Measurements from ENCODE around the gene VARS2. TPM values are rescaled to one million over a fixed set of nuclear protein-coding genes. Genes with fewer than 3 reads are reported as not detected.
"Not testable (repeated sequence)": the region's sequence is repeated elsewhere in the genome, so short reads cannot be mapped to it uniquely, and the experiment has no call there.

Gene VARS2
- total RNA-seq, 4 donors from 2014 or later = 13.1 to 64.7 (median 25.8) TPM

DNA sequence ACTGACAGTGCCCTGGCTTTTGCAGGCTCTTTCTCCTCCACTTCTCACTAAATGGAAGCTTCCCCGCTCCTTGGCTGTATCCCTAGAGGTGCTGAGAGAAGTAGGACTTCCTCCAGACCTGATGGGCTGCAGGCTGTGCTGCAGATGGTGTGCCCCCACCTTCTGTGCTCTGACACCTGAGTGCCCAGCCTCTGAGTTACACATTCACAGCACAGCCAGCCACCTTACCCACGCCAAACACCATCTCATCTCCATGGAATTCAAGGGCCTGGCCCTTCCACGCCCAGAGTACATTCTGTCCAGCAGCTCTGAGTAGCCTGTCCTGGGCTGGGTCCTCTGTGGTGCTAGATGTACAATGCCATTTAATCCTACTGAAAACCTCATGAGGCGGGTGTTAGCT lies 12.6 kb downstream of the VARS2 start:
- Histone ChIP-seq H3K36me3 (peaks cover 0 to 18% (median 6%) of the 10 kb centered on the region in 4 donors), H3K4me3 (no peak overlapping the region), H3K27ac (peak overlapping the region in 1 of 4 donors; percentile 4), H3K27me3 (no peaks in the 10 kb centered on the region), H3K9me3 (peaks cover 0 to 6% of the 10 kb centered on the region in 2 donors), H3K4me1 (no peaks in the 10 kb centered on the region)
- 75 to 100% methylated on average over 1 to 4 of the region's 4 CpGs for WGBS, 2 donors (ENCODE audit: low coverage in 1 of 2)
- intact Hi-C loops (cut with DNase I; ENCODE audit: low total_unique reads) (no loop called here), in situ Hi-C loops (cut with MboI; ENCODE audit: low pct_ligation_motif_present in 1 of 4, low pct_unique_long_range_greater_than_20kb in 1 of 4, low sequenced_read_pairs in 3 of 4) (loop anchor here in 1 of 4 donors (25.0 kb wide), 1 partner anchor 136 kb away; no protein-coding TSS in a partner anchor)
- TF ChIP-seq POLR2A (IDR thresholded peaks at IDR 0.05) (peak; percentile 9), POLR2AphosphoS5 (IDR thresholded peaks at IDR 0.05) (no peak)
- DNase-seq = peak; percentile 42

DNA sequence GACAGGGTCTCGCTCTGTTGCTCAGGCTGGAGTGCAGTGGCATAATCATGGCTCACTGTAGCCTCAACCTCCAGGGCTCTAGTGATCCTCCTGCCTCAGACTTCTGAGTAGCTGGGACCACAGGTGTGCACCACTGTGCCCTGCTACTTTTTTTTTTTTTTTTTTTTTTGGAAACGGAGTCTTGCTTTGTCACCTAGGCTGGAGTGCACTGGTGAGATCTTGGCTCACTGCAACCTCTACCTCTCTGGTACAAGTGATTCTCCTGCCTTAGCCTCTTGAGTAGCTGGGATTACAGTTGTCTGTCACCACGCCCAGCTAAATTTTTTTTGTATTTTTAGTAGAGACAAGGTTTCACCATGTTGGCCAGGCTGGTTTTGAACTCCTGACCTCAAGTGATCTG lies 13.0 kb downstream of the VARS2 start:
- H3K4me1 ChIP-seq; intact Hi-C loops (cut with DNase I; ENCODE audit: low total_unique reads); H3K4me3 ChIP-seq; DNase-seq; H3K27me3 ChIP-seq; H3K9me3 ChIP-seq; H3K27ac ChIP-seq: not testable (repeated sequence)
- WGBS, 2 donors (ENCODE audit: low coverage in 1 of 2) = 93% methylated on average over 3 of the region's 3 CpGs
- H3K36me3 ChIP-seq = peaks cover 0 to 14% (median 6%) of the 10 kb centered on the region in 4 donors
- in situ Hi-C loops (cut with MboI; ENCODE audit: low pct_ligation_motif_present in 1 of 4, low pct_unique_long_range_greater_than_20kb in 1 of 4, low sequenced_read_pairs in 3 of 4) = loop anchor here in 1 of 4 donors (25.0 kb wide), 1 partner anchor 135 kb away; no protein-coding TSS in a partner anchor

DNA sequence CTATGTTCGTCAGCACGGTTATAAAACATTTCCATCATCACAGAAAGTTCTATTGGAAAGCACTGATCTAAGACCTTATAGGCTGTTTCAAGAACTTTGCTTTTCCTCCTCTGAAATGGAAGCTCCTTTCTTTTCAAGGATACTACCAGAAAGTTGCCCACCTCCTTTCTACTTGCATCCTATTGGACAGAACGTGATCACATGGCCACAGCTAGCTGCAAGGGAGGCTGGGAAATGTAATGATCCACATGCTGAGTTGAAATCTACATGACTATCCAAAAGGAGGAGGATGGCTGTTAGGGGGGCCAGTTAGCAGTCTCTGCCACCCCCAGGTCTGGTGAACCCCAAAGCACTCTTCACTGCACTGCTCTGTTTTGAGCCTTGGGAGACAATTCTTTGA lies 14.6 kb downstream of the VARS2 start:
- Histone ChIP-seq H3K27me3 (no peaks in the 10 kb centered on the region), H3K4me3 (no peak overlapping the region), H3K36me3 (peaks cover 0 to 7% (median 0%) of the 10 kb centered on the region in 4 donors), H3K27ac (no peak overlapping the region), H3K4me1 (no peaks in the 10 kb centered on the region), H3K9me3 (peaks cover 0 to 6% of the 10 kb centered on the region in 2 donors)
- no peak for DNase-seq
- 97 to 100% methylated on average over 3 of the region's 3 CpGs for WGBS, 2 donors (ENCODE audit: low coverage in 1 of 2)
- intact Hi-C loops (cut with DNase I; ENCODE audit: low total_unique reads) = no loop called here
- no peak for TF ChIP-seq POLR2AphosphoS5 (IDR thresholded peaks at IDR 0.05)
- no peak for TF ChIP-seq POLR2A (IDR thresholded peaks at IDR 0.05)
- TF ChIP-seq EP300 (IDR thresholded peaks at IDR 0.05; ENCODE audit: low read depth) = no peak
- TF ChIP-seq, protein P1, sequence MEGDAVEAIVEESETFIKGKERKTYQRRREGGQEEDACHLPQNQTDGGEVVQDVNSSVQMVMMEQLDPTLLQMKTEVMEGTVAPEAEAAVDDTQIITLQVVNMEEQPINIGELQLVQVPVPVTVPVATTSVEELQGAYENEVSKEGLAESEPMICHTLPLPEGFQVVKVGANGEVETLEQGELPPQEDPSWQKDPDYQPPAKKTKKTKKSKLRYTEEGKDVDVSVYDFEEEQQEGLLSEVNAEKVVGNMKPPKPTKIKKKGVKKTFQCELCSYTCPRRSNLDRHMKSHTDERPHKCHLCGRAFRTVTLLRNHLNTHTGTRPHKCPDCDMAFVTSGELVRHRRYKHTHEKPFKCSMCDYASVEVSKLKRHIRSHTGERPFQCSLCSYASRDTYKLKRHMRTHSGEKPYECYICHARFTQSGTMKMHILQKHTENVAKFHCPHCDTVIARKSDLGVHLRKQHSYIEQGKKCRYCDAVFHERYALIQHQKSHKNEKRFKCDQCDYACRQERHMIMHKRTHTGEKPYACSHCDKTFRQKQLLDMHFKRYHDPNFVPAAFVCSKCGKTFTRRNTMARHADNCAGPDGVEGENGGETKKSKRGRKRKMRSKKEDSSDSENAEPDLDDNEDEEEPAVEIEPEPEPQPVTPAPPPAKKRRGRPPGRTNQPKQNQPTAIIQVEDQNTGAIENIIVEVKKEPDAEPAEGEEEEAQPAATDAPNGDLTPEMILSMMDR (IDR thresholded peaks at IDR 0.05) = no peak
- in situ Hi-C loops (cut with MboI; ENCODE audit: low pct_ligation_motif_present in 1 of 4, low pct_unique_long_range_greater_than_20kb in 1 of 4, low sequenced_read_pairs in 3 of 4) = loop anchor here in 1 of 4 donors (25.0 kb wide), 1 partner anchor 134 kb away; no protein-coding TSS in a partner anchor

DNA sequence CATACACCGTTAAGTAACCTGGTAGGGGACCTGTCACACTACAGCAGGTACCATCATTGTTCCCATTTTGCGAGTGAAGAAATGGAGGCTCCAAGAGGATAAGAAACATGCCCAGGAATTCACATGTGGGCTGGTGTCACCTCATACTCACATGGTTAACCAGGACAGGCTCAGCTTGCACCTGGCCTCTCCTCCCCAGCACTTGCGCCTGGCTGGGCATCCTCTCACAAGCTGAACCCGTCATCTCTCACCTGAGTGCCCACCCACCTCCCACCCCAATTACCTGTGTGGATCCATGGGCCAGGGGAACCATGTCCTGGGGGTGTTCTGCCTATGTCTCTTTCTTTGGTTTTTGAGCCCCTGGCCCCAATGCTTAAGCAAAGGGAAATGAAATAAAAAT lies 16.5 kb downstream of the VARS2 start:
- in situ Hi-C loops (cut with MboI; ENCODE audit: low pct_ligation_motif_present in 1 of 4, low pct_unique_long_range_greater_than_20kb in 1 of 4, low sequenced_read_pairs in 3 of 4) (loop anchor here in 2 of 4 donors (10.0 to 25.0 kb wide), 2 partner anchors 114 to 132 kb away; no protein-coding TSS in a partner anchor), intact Hi-C loops (cut with DNase I; ENCODE audit: low total_unique reads) (no loop called here)
- WGBS, 2 donors (ENCODE audit: low coverage in 1 of 2) = 86 to 87% methylated on average over 1 to 4 of the region's 4 CpGs
- Histone ChIP-seq H3K36me3 (peaks cover 0 to 6% (median 0%) of the 10 kb centered on the region in 4 donors), H3K27ac (no peak overlapping the region), H3K9me3 (peaks cover 0 to 6% of the 10 kb centered on the region in 2 donors), H3K4me3 (no peak overlapping the region), H3K27me3 (no peaks in the 10 kb centered on the region), H3K4me1 (no peaks in the 10 kb centered on the region)
- TF ChIP-seq EP300 (IDR thresholded peaks at IDR 0.05; ENCODE audit: low read depth) (no peak), POLR2AphosphoS5 (IDR thresholded peaks at IDR 0.05) (no peak), POLR2A (IDR thresholded peaks at IDR 0.05) (no peak)
- TF ChIP-seq, protein P1 (IDR thresholded peaks at IDR 0.05) = no peak
- no peak for DNase-seq

DNA sequence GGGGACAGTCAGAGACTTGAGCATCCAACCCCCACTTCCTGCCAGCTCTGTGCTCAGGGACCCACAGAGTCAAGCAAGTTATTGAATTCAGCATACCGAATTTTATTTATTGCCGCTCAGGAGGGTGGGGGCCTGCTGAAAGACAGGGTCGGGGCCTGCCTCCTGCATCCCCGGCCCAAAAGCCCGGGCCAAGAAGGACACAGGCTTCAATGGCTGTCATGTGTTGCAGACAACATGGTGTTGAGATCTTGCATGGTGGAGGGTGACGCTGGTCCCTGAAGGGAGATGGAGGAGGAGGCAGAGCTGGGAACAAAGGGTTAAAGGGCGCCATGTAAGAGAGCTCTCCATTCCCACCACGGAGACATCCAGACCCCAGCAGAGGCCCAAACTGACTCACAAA lies 17.2 kb downstream of the VARS2 start:
- 56 to 68% methylated on average over 3 to 8 of the region's 8 CpGs for WGBS, 2 donors (ENCODE audit: low coverage in 1 of 2)
- intact Hi-C loops (cut with DNase I; ENCODE audit: low total_unique reads) = no loop called here

More for the DNA sequence above, 17.2 kb downstream of the VARS2 start:
- no peaks in the 10 kb centered on the region for H3K27me3 ChIP-seq
- DNase-seq = no peak
- in situ Hi-C loops (cut with MboI; ENCODE audit: low pct_ligation_motif_present in 1 of 4, low pct_unique_long_range_greater_than_20kb in 1 of 4, low sequenced_read_pairs in 3 of 4) = loop anchor here in 2 of 4 donors (10.0 to 25.0 kb wide), 2 partner anchors 114 to 131 kb away; no protein-coding TSS in a partner anchor
- H3K27ac ChIP-seq = no peak overlapping the region
- peaks cover 0 to 6% of the 10 kb centered on the region in 2 donors for H3K9me3 ChIP-seq
- no peaks in the 10 kb centered on the region for H3K4me1 ChIP-seq
- TF ChIP-seq POLR2AphosphoS5 (IDR thresholded peaks at IDR 0.05) = no peak
- no peak overlapping the region for H3K4me3 ChIP-seq
- H3K36me3 ChIP-seq = no peaks in the 10 kb centered on the region
